HS-27A (cell line): ENCODE measurements around the gene ABHD17A.
"Not testable (repeated sequence)": the region's sequence is repeated elsewhere in the genome, so short reads cannot be mapped to it uniquely, and the experiment has no call there.

Experiments
- DNase-seq: peaks from one replicate; pipeline ENCODE4 v3.0.0-alpha.2; 2012; ENCODE audit warnings: low read depth, missing footprints

ABHD17A gene

GRCh38 chr19:1885398-1886119, at the start of gene ABHD17A:
Gene ABHD17A (minus strand): TSS chr19:1885496. CDS start chr19:1881566, 3,930 bp downstream.
- DNase-seq = not testable (repeated sequence)

- no peak for DNase-seq
Measured at GRCh38 chr19:1933942-1934341, 48.6 kb upstream of the ABHD17A start.

- DNase-seq = no peak
Measured at GRCh38 chr19:1933244-1933643, 47.9 kb upstream of the ABHD17A start.

GRCh38 chr19:1932395-1932794, 47.1 kb upstream of the ABHD17A start:
- no peak for DNase-seq

- no peak for DNase-seq
Measured at GRCh38 chr19:1931445-1931844, 46.1 kb upstream of the ABHD17A start.

- no peak for DNase-seq
Measured at GRCh38 chr19:1929021-1929742, 43.9 kb upstream of the ABHD17A start.

GRCh38 chr19:1925544-1925943, 40.2 kb upstream of the ABHD17A start:
- DNase-seq = no peak

- no peak for DNase-seq
Measured at GRCh38 chr19:1924320-1924961, 39.1 kb upstream of the ABHD17A start.

- DNase-seq = no peak
Measured at GRCh38 chr19:1923319-1923718, 38.0 kb upstream of the ABHD17A start.

- no peak for DNase-seq
Measured at GRCh38 chr19:1922803-1923202, 37.5 kb upstream of the ABHD17A start.

GRCh38 chr19:1921825-1922224, 36.5 kb upstream of the ABHD17A start:
- no peak for DNase-seq

GRCh38 chr19:1921326-1921725, 36.0 kb upstream of the ABHD17A start:
- no peak for DNase-seq

- no peak for DNase-seq
Measured at GRCh38 chr19:1920644-1921043, 35.3 kb upstream of the ABHD17A start.

- no peak for DNase-seq
Measured at GRCh38 chr19:1918975-1919374, 33.7 kb upstream of the ABHD17A start.

- DNase-seq = no peak
Measured at GRCh38 chr19:1917926-1918325, 32.6 kb upstream of the ABHD17A start.

- no peak for DNase-seq
Measured at GRCh38 chr19:1917146-1917545, 31.9 kb upstream of the ABHD17A start.

- no peak for DNase-seq
Measured at GRCh38 chr19:1914826-1915341, 29.6 kb upstream of the ABHD17A start.

GRCh38 chr19:1913781-1914577, 28.7 kb upstream of the ABHD17A start:
- no peak for DNase-seq

- no peak for DNase-seq
Measured at GRCh38 chr19:1912760-1913505, 27.6 kb upstream of the ABHD17A start.

- DNase-seq = no peak
Measured at GRCh38 chr19:1911995-1912394, 26.7 kb upstream of the ABHD17A start.

- no peak for DNase-seq
Measured at GRCh38 chr19:1911098-1911497, 25.8 kb upstream of the ABHD17A start.
